OCI-LY7 (cell line): ENCODE results near the gene TFB1M. TPM values are rescaled to one million over a fixed set of nuclear protein-coding genes. Genes with fewer than 3 reads are reported as not detected.
"Not testable (repeated sequence)": the region's sequence is repeated elsewhere in the genome, so short reads cannot be mapped to it uniquely, and the experiment has no call there.

Experiments used
- BruUV-seq: library from RNA; stranded (reverse); fragments of 400-500 nt; replicated peaks from 2 replicates; lab custom pipeline; 2021; lab: Mats Ljungman, UMichigan
- CTCF ChIA-PET: fragments of 300-600 bp; sonication (Branson Sonifier 250); formaldehyde crosslinking; loops from one replicate; lab custom pipeline; 2022; ENCODE audit warnings: antibody characterized with exemption; ENCODE audit not compliant: unreplicated experiment; lab: Charles Lee
- POLR2A ChIA-PET: fragments of 300-600 bp; sonication (Branson Sonifier 250); formaldehyde crosslinking; loops from one replicate; lab custom pipeline; 2022; ENCODE audit warnings: antibody characterized with exemption; lab: Charles Lee
- DNase-seq: peaks from one replicate; pipeline ENCODE4 v3.0.0-alpha.2; 2015; ENCODE audit warnings: low spot score
- H2AFZ ChIP-seq: fragments of 200-600 bp; sonication (generic), shearing (Covaris generic); 2 replicates; pipeline ENCODE4 v1.6.1; 2014; ENCODE audit warnings: mild to moderate bottlenecking, antibody characterized with exemption, low read length, moderate library complexity
- H3K27ac ChIP-seq: fragments of 200-600 bp; sonication (generic); 2 replicates; pipeline ENCODE4 v1.5.1; 2014; ENCODE audit warnings: mixed run types, low read depth, mild to moderate bottlenecking, moderate library complexity, low read length, inconsistent platforms; ENCODE audit not compliant: poor library complexity, severe bottlenecking
- H3K36me3 ChIP-seq: fragments of 200-600 bp; sonication (generic); 2 replicates; pipeline ENCODE4 v1.6.1; 2014; ENCODE audit warnings: mild to moderate bottlenecking, antibody characterized with exemption, low read length, moderate library complexity, mixed read lengths; ENCODE audit not compliant: insufficient read depth
- H3K4me1 ChIP-seq: fragments of 200-600 bp; sonication (generic); 2 replicates; pipeline ENCODE4 v1.5.1; 2014; ENCODE audit warnings: mild to moderate bottlenecking, low read length; ENCODE audit not compliant: insufficient read depth, poor library complexity, severe bottlenecking
- H3K4me2 ChIP-seq: fragments of 200-600 bp; sonication (generic); 2 replicates; pipeline ENCODE4 v1.6.1; 2014; ENCODE audit warnings: mild to moderate bottlenecking, low read length
- H3K4me3 ChIP-seq: fragments of 200-600 bp; sonication (generic); 2 replicates; pipeline ENCODE4 v1.5.1; 2014; ENCODE audit warnings: mild to moderate bottlenecking, low read depth, low read length; ENCODE audit not compliant: poor library complexity, severe bottlenecking
- H3K79me2 ChIP-seq: fragments of 200-600 bp; sonication (generic); 2 replicates; pipeline ENCODE4 v1.6.1; 2016; ENCODE audit warnings: low read depth, mild to moderate bottlenecking, low read length, moderate library complexity, mixed read lengths; ENCODE audit not compliant: insufficient read depth
- H3K9me2 ChIP-seq: fragments of 200-600 bp; sonication (generic); 2 replicates; pipeline ENCODE4 v1.6.1; 2016; ENCODE audit warnings: mild to moderate bottlenecking, low read length, mixed read lengths; ENCODE audit not compliant: insufficient read depth
- H3K9me3 ChIP-seq: fragments of 200-600 bp; sonication (generic); 2 replicates; pipeline ENCODE4 v1.6.1; 2014; ENCODE audit warnings: mild to moderate bottlenecking, mixed run types, low read length, mixed read lengths
- H4K20me1 ChIP-seq: fragments of 200-600 bp; sonication (generic); 2 replicates; pipeline ENCODE4 v1.6.1; 2014; ENCODE audit warnings: mild to moderate bottlenecking, antibody characterized with exemption, low read length, moderate library complexity, mixed read lengths; ENCODE audit not compliant: insufficient read depth
- EZH2phosphoT487 ChIP-seq: fragments of 200-600 bp; sonication (generic); IDR thresholded peaks from 2 replicates; pipeline ENCODE4 v1.6.1; 2018; ENCODE audit warnings: low read depth, borderline replicate concordance, mild to moderate bottlenecking, mixed run types, antibody characterized with exemption, low read length, moderate library complexity, mixed read lengths
- intact Hi-C: fragments of 100-400 bp; cut with micrococcal nuclease; formaldehyde crosslinking; loops from one replicate; pipeline ENCODE4 v1.10.0; 2022; ENCODE audit not compliant: unreplicated experiment
- total RNA-seq, 2 experiments: library from RNA; depleted of rRNA in 1 of 2; stranded (reverse); fragments of >200 nt in 1 of 2; shearing (Covaris generic) in 1 of 2; gene quantifications; 2 replicates each; pipeline ENCODE4 v1.2.3, GENCODE V29; 2014 to 2022
- TF ChIP-seq, protein P1 (sequence below): fragments of 200-600 bp; sonication (generic); conservative IDR thresholded peaks from 2 replicates; pipeline ENCODE4 v1.5.1; 2014; ENCODE audit warnings: mild to moderate bottlenecking, antibody characterized with exemption, low read length, moderate library complexity, mixed read lengths

The TFB1M gene
- total RNA-seq, 2 experiments from 2014 or later = 34.8 to 62.8 TPM

DNA sequence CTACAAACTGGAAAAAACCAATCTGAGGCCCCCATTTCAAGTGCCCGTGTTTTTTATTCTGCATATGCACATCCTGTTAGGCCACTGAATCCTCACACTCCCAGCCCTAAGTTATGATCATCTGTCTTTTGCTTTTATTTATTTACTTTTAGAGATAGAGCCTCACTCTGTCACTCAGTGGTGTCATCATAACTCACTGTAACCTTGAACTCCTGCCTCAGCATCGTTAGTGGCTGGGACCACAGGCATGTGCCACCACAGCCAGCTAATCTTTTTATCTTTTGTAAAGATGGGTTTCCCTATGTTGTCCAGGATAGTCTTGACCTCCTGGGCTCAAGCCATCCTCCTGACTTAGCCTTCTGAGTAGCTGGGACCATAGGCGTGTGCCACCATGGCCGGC lies 80.1 kb downstream of the TFB1M start:
- H3K27ac ChIP-seq = no peak overlapping the region
- no peak overlapping the region for H3K4me3 ChIP-seq
- H3K79me2 ChIP-seq = no peaks in the 10 kb centered on the region
- H2AFZ ChIP-seq = no peak overlapping the region
- no peaks in the 10 kb centered on the region for H3K9me3 ChIP-seq
- peaks cover 9% of the 10 kb centered on the region; the same call in 1 of the 2 replicates for H3K36me3 ChIP-seq
- intact Hi-C loops = no loop called here
- TF ChIP-seq, protein P1, sequence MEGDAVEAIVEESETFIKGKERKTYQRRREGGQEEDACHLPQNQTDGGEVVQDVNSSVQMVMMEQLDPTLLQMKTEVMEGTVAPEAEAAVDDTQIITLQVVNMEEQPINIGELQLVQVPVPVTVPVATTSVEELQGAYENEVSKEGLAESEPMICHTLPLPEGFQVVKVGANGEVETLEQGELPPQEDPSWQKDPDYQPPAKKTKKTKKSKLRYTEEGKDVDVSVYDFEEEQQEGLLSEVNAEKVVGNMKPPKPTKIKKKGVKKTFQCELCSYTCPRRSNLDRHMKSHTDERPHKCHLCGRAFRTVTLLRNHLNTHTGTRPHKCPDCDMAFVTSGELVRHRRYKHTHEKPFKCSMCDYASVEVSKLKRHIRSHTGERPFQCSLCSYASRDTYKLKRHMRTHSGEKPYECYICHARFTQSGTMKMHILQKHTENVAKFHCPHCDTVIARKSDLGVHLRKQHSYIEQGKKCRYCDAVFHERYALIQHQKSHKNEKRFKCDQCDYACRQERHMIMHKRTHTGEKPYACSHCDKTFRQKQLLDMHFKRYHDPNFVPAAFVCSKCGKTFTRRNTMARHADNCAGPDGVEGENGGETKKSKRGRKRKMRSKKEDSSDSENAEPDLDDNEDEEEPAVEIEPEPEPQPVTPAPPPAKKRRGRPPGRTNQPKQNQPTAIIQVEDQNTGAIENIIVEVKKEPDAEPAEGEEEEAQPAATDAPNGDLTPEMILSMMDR = no peak
- no peak for TF ChIP-seq EZH2phosphoT487
- DNase-seq = no peak
- H3K4me2 ChIP-seq = no peak overlapping the region
- H3K4me1 ChIP-seq = no peaks in the 10 kb centered on the region
- no TSS peak for BruUV-seq
- no peaks in the 10 kb centered on the region for H3K9me2 ChIP-seq
- POLR2A ChIA-PET = interaction anchor here (0.6 to 1.3 kb wide), 3 partner anchors 58 to 150 kb away, joined by 3 to 4 read pairs (median 3); no protein-coding TSS in a partner anchor
- CTCF ChIA-PET = no interaction called here
- H4K20me1 ChIP-seq = no peaks in the 10 kb centered on the region

DNA sequence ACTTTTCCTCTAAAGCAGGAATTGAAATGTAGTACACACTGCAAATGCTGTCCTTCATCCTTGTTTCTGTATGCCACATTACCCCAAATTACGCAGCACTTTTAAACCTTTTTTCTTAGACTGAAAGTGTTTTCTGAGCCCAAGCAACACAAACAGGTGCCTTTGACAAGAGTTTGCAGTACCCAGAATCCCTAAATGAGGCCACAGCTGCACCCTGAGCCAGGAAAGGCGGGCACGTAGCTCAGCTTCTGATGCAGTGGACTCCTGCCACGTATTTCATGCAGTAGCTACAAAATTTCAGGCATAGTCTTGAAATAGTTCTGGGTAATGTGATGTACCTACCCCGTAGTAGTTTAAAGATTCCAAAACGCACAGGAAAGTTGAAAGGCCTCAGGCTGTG lies 81.4 kb downstream of the TFB1M start:
- intact Hi-C loops = no loop called here
- no peak overlapping the region for H3K27ac ChIP-seq
- no peaks in the 10 kb centered on the region for H3K4me1 ChIP-seq
- no peak overlapping the region for H2AFZ ChIP-seq
- H3K36me3 ChIP-seq = peaks cover 3% of the 10 kb centered on the region; the same call in 1 of the 2 replicates
- H3K4me3 ChIP-seq = no peak overlapping the region
- BruUV-seq = no TSS peak
- no peaks in the 10 kb centered on the region for H4K20me1 ChIP-seq
- H3K9me2 ChIP-seq = no peaks in the 10 kb centered on the region
- ChIA-PET CTCF (interaction anchor here (1.1 kb wide), 1 partner anchor 11 kb away, joined by 3 read pairs; no protein-coding TSS in a partner anchor), POLR2A (interaction anchor here (0.6 to 1.0 kb wide), 3 partner anchors 15 to 664 kb away, joined by 3 to 4 read pairs (median 3); no protein-coding TSS in a partner anchor)
- H3K9me3 ChIP-seq = no peaks in the 10 kb centered on the region
- DNase-seq = no peak
- H3K79me2 ChIP-seq = no peaks in the 10 kb centered on the region
- TF ChIP-seq, protein P1 = no peak
- TF ChIP-seq EZH2phosphoT487 = no peak
- no peak overlapping the region for H3K4me2 ChIP-seq

DNA sequence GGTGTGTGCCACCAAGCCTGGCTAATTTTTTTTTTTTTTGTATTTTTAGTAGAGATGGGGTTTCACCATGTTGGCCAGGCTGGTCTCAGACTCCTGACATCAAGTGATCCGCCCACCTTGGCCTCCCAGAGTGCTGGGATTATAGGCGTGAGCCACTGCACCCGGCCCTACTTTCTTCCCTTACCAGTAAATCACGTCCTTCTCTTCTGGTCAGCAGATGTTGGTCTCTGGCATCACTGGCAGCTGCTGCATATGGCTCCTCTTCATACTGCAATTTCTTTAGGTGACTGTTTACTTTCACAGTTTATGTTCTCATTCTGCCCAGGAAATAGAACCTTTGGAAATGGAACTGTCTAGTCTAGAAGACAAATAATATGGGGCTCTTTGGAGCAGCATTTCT lies 83.3 kb downstream of the TFB1M start:
- H3K36me3 ChIP-seq, BruUV-seq, CTCF ChIA-PET, H4K20me1 ChIP-seq, intact Hi-C loops, H3K4me1 ChIP-seq, H3K27ac ChIP-seq, POLR2A ChIA-PET, H3K79me2 ChIP-seq, H2AFZ ChIP-seq, H3K9me2 ChIP-seq, H3K9me3 ChIP-seq, H3K4me3 ChIP-seq, DNase-seq, H3K4me2 ChIP-seq: not testable (repeated sequence)
